Measurements from ENCODE around the gene NOP14. TPM values are rescaled to one million over a fixed set of nuclear protein-coding genes. Genes with fewer than 3 reads are reported as not detected.
A peak's percentile ranks its signal among the peaks of the same experiment; 100 is the strongest.

Gene NOP14
- polyA plus RNA-seq, 1 experiment: 11.5 TPM

- peak overlapping the region; percentile 86 for H3K4me3 ChIP-seq (ENCODE audit: low read depth, low read length)
- ChIA-PET POLR2A (interaction anchor here (1.1 to 1.7 kb wide), 2 partner anchors 9 to 28 kb away, joined by 4 to 6 read pairs; partner anchors contain the start of gene GRK4), CTCF (interaction anchor here (1.9 kb wide), 1 partner anchor 172 kb away, joined by 11 read pairs; no protein-coding TSS in a partner anchor)
- no peaks in the 10 kb centered on the region for H3K27me3 ChIP-seq (ENCODE audit: control insufficient read depth, insufficient read depth, low read length)
- peaks cover 8% of the 10 kb centered on the region; the same call in 1 of the 2 replicates for H3K9me3 ChIP-seq (ENCODE audit: control insufficient read depth, insufficient read depth, low read length)
- no peak for DNase-seq (ENCODE audit: low read depth, low spot score)
- TF ChIP-seq, protein P1, sequence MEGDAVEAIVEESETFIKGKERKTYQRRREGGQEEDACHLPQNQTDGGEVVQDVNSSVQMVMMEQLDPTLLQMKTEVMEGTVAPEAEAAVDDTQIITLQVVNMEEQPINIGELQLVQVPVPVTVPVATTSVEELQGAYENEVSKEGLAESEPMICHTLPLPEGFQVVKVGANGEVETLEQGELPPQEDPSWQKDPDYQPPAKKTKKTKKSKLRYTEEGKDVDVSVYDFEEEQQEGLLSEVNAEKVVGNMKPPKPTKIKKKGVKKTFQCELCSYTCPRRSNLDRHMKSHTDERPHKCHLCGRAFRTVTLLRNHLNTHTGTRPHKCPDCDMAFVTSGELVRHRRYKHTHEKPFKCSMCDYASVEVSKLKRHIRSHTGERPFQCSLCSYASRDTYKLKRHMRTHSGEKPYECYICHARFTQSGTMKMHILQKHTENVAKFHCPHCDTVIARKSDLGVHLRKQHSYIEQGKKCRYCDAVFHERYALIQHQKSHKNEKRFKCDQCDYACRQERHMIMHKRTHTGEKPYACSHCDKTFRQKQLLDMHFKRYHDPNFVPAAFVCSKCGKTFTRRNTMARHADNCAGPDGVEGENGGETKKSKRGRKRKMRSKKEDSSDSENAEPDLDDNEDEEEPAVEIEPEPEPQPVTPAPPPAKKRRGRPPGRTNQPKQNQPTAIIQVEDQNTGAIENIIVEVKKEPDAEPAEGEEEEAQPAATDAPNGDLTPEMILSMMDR (IDR thresholded peaks at IDR 0.05; ENCODE audit: low read depth, low read length): no peak
- H3K27ac ChIP-seq (ENCODE audit: low read depth, low read length): peak overlapping the region; percentile 39
These were observed 27.2 kb downstream of the NOP14 start for GRCh38 chr4:2935762-2936743.

DNA sequence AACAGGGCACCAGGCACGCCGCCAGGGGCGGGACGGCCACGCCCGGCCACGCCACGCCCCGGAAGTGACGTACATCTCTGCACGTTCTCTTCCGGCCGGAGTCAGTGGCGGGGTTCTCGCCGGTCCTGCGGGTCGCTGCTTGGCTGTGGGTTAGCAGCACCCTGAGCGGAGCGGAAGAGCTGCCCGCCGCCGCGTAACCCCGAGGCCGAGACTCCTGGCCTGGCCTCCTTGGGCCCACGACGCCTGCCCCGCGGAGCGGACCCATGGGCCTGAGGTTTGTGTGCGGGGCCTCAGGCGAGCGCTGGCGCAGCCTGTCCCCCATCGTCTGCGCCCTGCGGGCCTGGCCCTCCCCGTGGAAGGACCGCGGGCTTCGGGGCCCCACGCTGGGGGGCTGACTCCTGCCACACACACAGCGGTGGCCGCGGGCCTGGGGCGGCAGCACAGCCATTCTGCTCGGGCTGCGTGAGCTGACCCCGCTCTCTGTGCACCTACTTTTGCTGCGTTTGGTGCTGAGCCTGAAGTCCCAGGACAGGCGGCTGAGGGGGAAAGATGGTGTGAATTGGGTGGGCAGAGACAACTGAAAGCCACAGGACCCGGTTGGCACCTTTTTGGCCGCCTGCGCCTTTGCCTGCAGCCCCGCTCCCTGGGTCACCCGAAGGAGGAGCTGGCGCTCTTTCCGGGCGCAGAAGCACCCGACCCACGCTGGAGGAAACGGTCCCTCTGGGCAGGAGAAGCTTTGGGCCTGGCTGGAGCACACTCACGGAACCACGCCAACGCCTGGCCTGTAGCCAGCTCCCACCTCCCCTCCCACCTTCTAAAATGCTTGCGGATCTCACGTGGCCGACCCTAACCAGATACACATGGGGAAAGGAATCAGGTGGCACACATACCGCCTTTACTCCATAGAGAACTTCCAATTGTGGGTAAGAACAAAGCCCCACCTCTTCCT is 28.1 kb downstream of the NOP14 start:
- peak overlapping the region; percentile 86 for H3K4me3 ChIP-seq (ENCODE audit: low read depth, low read length)
- TF ChIP-seq, protein P1 (IDR thresholded peaks at IDR 0.05; ENCODE audit: low read depth, low read length): no peak
- H3K9me3 ChIP-seq (ENCODE audit: control insufficient read depth, insufficient read depth, low read length): peaks cover 8% of the 10 kb centered on the region; the same call in 1 of the 2 replicates
- no peaks in the 10 kb centered on the region for H3K27me3 ChIP-seq (ENCODE audit: control insufficient read depth, insufficient read depth, low read length)
- DNase-seq (ENCODE audit: low read depth, low spot score): peak; percentile 47
- CTCF ChIA-PET: interaction anchor here (0.5 to 1.9 kb wide), 2 partner anchors 171 to 211 kb away, joined by 3 to 11 read pairs; no protein-coding TSS in a partner anchor
- POLR2A ChIA-PET: interaction anchor here (0.6 to 1.7 kb wide), 3 partner anchors 10 to 158 kb away, joined by 4 to 6 read pairs (median 4); partner anchors contain the start of gene GRK4
- peak overlapping the region; percentile 39 for H3K27ac ChIP-seq (ENCODE audit: low read depth, low read length)

GRCh38 chr4:2934077-2934812 is 29.0 kb downstream of the NOP14 start:
- ChIA-PET CTCF (interaction anchor here (0.5 to 1.9 kb wide), 2 partner anchors 170 to 210 kb away, joined by 3 to 11 read pairs; no protein-coding TSS in a partner anchor), POLR2A (no interaction called here)
- Histone ChIP-seq H3K4me3 (ENCODE audit: low read depth, low read length) (peak overlapping the region; percentile 86), H3K27ac (ENCODE audit: low read depth, low read length) (peak overlapping the region; percentile 31), H3K27me3 (ENCODE audit: control insufficient read depth, insufficient read depth, low read length) (no peaks in the 10 kb centered on the region), H3K9me3 (ENCODE audit: control insufficient read depth, insufficient read depth, low read length) (peaks cover 1% of the 10 kb centered on the region; the same call in 1 of the 2 replicates)
- DNase-seq (ENCODE audit: low read depth, low spot score): no peak
- TF ChIP-seq, protein P1 (IDR thresholded peaks at IDR 0.05; ENCODE audit: low read depth, low read length): no peak

DNA sequence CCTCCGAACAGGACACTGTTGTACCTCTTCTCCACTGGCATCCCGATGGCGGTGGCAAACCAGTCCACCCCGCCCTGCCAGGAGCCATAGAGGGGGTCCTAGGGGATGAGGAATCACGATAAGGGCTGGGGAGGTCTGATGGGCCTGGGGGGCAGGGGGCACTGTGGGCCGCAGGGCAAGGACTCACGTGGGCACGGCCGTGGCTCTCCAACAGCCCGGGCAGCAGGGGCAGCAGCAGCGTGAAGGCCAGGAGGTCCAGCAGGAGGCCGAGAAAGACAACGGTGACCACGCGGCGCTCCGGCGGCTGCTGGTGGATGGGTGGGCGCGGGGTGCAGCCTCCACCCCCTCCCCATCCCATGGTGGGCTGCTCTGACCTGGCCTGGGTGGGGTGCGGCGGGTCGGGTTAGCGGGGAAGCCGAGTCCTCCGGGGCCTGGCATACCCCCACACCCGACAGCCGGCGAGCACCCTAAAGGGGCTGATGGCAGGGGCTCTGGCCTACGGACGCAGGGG is 29.6 kb downstream of the NOP14 start:
- POLR2A ChIA-PET: no interaction called here
- CTCF ChIA-PET: no interaction called here

More for the DNA sequence above, 29.6 kb downstream of the NOP14 start:
- Histone ChIP-seq H3K27me3 (ENCODE audit: control insufficient read depth, insufficient read depth, low read length) (no peaks in the 10 kb centered on the region), H3K27ac (ENCODE audit: low read depth, low read length) (peak overlapping the region; percentile 31), H3K9me3 (ENCODE audit: control insufficient read depth, insufficient read depth, low read length) (no peaks in the 10 kb centered on the region; the same call in 1 of the 2 replicates), H3K4me3 (ENCODE audit: low read depth, low read length) (peak overlapping the region; percentile 86)
- TF ChIP-seq, protein P1 (IDR thresholded peaks at IDR 0.05; ENCODE audit: low read depth, low read length): no peak
- no peak for DNase-seq (ENCODE audit: low read depth, low spot score)
